Mesothelial cell of epicardium (in vitro differentiated cells): ENCODE measurements around the gene RHOF. TPM values are rescaled to one million over a fixed set of nuclear protein-coding genes. Genes with fewer than 3 reads are reported as not detected.

Experiments
- DNase-seq, 2 experiments: peaks; one replicate each; pipeline ENCODE4 v3.0.0; 2021; ENCODE audit warnings: low spot score in 2 of 2; ENCODE audit not compliant: unreplicated experiment in 2 of 2
- H3K27ac Mint-ChIP-seq: 2 replicates; pipeline ENCODE4 v1.8.0; 2021; ENCODE audit warnings: mixed read lengths
- H3K27me3 Mint-ChIP-seq: 2 replicates; pipeline ENCODE4 v1.8.0; 2021; ENCODE audit warnings: low read depth, mixed read lengths
- H3K36me3 Mint-ChIP-seq: 2 replicates; pipeline ENCODE4 v1.8.0; 2021; ENCODE audit warnings: mixed read lengths
- H3K4me1 Mint-ChIP-seq: 2 replicates; pipeline ENCODE4 v1.8.0; 2021; ENCODE audit warnings: mixed read lengths
- H3K4me3 Mint-ChIP-seq: 2 replicates; pipeline ENCODE4 v1.8.0; 2021; ENCODE audit warnings: mild to moderate bottlenecking, moderate library complexity, mixed read lengths
- H3K9me3 Mint-ChIP-seq: 2 replicates; pipeline ENCODE4 v1.8.0; 2021; ENCODE audit warnings: mixed read lengths
- total RNA-seq: library from RNA; stranded (reverse); gene quantifications from 3 replicates; pipeline ENCODE4 v1.2.1, GENCODE V29; 2021
- TF ChIP-seq, protein P1 (sequence below): fragments of 200-600 bp; sonication (generic); IDR thresholded peaks from one replicate; pipeline ENCODE4 v1.5.0; 2021; ENCODE audit warnings: antibody characterized with exemption; ENCODE audit not compliant: unreplicated experiment

Gene RHOF
- total RNA-seq, 1 donor from 2014 or later: 37.8 TPM

DNA sequence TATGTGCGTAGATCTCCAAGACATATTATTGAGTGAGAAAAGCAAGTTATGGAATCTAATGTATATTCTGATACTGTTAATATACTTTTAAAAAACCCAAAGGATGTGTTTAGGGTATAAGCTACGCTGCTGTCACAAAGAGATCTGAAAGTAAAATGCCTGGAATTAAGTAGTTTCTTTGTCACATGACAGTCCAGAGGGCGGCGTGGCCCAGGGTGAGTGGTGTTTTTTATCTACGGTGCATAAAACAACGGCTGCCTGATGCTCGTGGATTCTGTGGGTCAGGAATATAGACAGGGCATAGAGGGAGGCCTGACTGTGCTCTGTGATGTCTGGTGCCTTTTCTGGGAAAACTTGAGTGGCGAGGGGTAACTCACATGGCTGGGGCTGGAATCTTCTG lies 59.6 kb downstream of the RHOF start:
- no peak for DNase-seq
- Mint-ChIP-seq H3K27ac (no peak overlapping the region), H3K4me3 (no peak overlapping the region), H3K36me3 (no peaks in the 10 kb centered on the region), H3K27me3 (no peaks in the 10 kb centered on the region), H3K4me1 (no peaks in the 10 kb centered on the region), H3K9me3 (no peaks in the 10 kb centered on the region)
- TF ChIP-seq, protein P1, sequence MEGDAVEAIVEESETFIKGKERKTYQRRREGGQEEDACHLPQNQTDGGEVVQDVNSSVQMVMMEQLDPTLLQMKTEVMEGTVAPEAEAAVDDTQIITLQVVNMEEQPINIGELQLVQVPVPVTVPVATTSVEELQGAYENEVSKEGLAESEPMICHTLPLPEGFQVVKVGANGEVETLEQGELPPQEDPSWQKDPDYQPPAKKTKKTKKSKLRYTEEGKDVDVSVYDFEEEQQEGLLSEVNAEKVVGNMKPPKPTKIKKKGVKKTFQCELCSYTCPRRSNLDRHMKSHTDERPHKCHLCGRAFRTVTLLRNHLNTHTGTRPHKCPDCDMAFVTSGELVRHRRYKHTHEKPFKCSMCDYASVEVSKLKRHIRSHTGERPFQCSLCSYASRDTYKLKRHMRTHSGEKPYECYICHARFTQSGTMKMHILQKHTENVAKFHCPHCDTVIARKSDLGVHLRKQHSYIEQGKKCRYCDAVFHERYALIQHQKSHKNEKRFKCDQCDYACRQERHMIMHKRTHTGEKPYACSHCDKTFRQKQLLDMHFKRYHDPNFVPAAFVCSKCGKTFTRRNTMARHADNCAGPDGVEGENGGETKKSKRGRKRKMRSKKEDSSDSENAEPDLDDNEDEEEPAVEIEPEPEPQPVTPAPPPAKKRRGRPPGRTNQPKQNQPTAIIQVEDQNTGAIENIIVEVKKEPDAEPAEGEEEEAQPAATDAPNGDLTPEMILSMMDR: no peak

DNA sequence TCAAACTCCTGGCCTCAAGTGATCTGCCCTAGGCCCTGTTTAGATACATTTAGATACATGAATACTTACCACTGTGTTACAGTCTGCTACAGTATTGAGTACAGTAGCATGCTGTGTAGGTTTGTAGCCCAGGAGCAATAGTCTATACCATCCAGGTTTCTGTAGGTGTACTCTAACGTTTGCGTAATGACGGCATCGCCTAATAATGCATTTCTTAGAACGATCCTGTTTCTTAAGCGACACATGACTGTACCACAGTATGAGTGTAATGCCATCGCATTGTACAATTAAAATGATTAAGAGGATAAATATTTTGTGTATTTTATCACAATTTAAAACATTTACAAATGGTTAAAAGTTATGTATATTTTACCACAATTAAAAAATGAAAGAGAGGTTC lies 62.0 kb downstream of the RHOF start:
- no peak overlapping the region for H3K4me3 Mint-ChIP-seq
- no peaks in the 10 kb centered on the region for H3K36me3 Mint-ChIP-seq
- no peaks in the 10 kb centered on the region for H3K4me1 Mint-ChIP-seq
- TF ChIP-seq, protein P1: no peak
- no peaks in the 10 kb centered on the region for H3K27me3 Mint-ChIP-seq
- H3K27ac Mint-ChIP-seq: no peak overlapping the region
- H3K9me3 Mint-ChIP-seq: no peaks in the 10 kb centered on the region
- DNase-seq: no peak

DNA sequence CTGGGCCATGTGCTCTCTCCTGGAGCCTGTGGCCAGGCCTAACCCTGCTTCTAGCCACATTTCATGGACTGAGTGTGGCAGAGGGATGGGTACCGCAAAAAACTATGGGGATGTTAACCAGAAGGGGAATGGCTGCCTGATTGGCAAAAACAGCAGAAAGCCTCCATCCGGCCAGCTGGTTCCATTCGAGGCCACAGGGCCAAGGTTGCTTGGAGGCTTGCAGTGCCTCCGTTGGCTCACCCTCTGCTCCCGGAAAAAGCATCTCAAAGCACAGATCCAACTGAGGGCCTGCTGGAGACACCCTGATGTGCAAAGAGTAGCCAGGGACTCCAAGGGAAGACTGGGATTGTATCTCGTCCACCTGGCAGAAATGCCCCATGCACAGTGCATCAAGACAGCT lies 64.5 kb downstream of the RHOF start:
- Mint-ChIP-seq H3K4me3 (no peak overlapping the region), H3K27ac (no peak overlapping the region), H3K4me1 (no peaks in the 10 kb centered on the region), H3K36me3 (peaks cover 12% of the 10 kb centered on the region), H3K9me3 (no peaks in the 10 kb centered on the region), H3K27me3 (no peaks in the 10 kb centered on the region)
- DNase-seq: no peak
- TF ChIP-seq, protein P1: no peak

Other genes with a start within 250 kb of the RHOF start
- gene KDM2B, start 212.7 kb downstream of the RHOF start, total RNA-seq: 55.4 to 61.1 TPM (median 57.5 TPM) in 3 replicates
- 9.8 to 10.3 TPM (median 9.8 TPM) in 3 replicates for gene ORAI1, start 167.2 kb downstream of the RHOF start, total RNA-seq
- 0.69 to 1.2 TPM (median 0.99 TPM) in 3 replicates for gene MORN3, start 124.0 kb downstream of the RHOF start, total RNA-seq
- 22.3 to 22.8 TPM (median 22.4 TPM) in 3 replicates for gene TMEM120B, start 80.9 kb downstream of the RHOF start, total RNA-seq
- gene SETD1B, start 10.3 kb upstream of the RHOF start, total RNA-seq: 26.5 to 27.2 TPM (median 26.8 TPM) in 3 replicates
- gene HPD, start 65.2 kb upstream of the RHOF start, total RNA-seq: 0.16 TPM in 1 of 3 replicates, not detected in the others
- 34.1 to 38.6 TPM (median 36.3 TPM) in 3 replicates for gene PSMD9, start 95.1 kb upstream of the RHOF start, total RNA-seq
- 6.6 to 6.9 TPM (median 6.6 TPM) in 3 replicates for gene CFAP251, start 124.9 kb upstream of the RHOF start, total RNA-seq
- gene BCL7A, start 228.2 kb upstream of the RHOF start, total RNA-seq: 33.8 to 40.1 TPM (median 34.6 TPM) in 3 replicates